ENCODE measurements around the gene YEATS4.

DNA sequence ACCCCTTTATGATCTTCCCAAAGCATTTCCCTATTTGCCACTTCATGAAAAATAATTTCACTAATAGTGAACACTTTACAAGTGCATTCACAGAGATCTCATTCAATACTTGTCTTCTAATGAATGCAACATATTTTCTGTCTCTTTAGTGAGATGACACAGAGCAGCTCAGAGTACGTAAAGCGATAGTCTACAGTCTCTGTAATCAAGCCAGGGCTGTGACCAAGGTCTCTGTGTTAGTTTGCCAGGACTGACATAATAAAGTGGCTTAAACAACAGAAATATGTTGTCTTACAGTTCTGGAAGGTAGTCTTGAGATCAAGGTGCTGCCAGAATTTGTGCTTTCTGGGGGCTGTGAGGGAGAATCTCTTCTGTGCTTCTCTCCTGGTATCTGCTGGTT is 77.5 kb downstream of the YEATS4 start:
- TF ChIP-seq, protein P1, sequence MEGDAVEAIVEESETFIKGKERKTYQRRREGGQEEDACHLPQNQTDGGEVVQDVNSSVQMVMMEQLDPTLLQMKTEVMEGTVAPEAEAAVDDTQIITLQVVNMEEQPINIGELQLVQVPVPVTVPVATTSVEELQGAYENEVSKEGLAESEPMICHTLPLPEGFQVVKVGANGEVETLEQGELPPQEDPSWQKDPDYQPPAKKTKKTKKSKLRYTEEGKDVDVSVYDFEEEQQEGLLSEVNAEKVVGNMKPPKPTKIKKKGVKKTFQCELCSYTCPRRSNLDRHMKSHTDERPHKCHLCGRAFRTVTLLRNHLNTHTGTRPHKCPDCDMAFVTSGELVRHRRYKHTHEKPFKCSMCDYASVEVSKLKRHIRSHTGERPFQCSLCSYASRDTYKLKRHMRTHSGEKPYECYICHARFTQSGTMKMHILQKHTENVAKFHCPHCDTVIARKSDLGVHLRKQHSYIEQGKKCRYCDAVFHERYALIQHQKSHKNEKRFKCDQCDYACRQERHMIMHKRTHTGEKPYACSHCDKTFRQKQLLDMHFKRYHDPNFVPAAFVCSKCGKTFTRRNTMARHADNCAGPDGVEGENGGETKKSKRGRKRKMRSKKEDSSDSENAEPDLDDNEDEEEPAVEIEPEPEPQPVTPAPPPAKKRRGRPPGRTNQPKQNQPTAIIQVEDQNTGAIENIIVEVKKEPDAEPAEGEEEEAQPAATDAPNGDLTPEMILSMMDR (IDR thresholded peaks at IDR 0.05): no peak
- no peak for TF ChIP-seq EZH2 (IDR thresholded peaks at IDR 0.05; ENCODE audit: borderline replicate concordance, insufficient read depth, low read depth, low read length, poor library complexity, severe bottlenecking)
